Keratinocyte (primary cell): ENCODE measurements around the gene CELF2.

Experiments
- EZH2 ChIP-seq: IDR thresholded peaks from one replicate; pipeline ENCODE4 v1.6.1; 2012; ENCODE audit warnings: inconsistent platforms, mild to moderate bottlenecking, low read length, moderate library complexity
- TF ChIP-seq, protein P1 (sequence below), 3 experiments: IDR thresholded peaks in 1 of 3; conservative IDR thresholded peaks in 1 of 3; optimal IDR thresholded peaks in 1 of 3; 2 replicates in 2 of 3; 3 replicates in 1 of 3; pipeline versions ENCODE3 to v1.5.1; 2011; ENCODE audit warnings: low read length in 3 of 3, mild to moderate bottlenecking in 3 of 3, moderate library complexity in 2 of 3, control low read depth in 1 of 3, inconsistent platforms in 1 of 3; ENCODE audit not compliant: insufficient read depth in 2 of 3; ENCODE audit errors: extremely low read depth in 1 of 3

DNA sequence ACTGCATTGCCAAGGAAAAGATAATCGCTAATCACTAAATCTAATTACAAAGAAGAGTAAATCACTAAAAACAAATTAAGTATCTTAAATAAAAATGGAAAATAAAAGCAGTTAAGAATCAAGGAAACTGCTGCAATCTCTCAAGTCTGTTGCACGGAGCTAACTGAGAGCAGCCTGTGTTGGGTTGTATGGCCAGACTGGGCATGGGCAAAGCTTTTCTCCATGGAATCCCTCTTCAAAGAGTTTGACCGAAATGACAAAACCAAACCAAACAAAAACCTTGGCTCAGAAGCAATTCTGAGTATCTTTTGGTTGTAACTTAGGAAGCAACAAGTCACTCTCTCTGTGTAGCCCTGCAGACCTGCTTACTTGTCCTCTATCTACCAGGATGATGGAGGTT is 78.8 kb downstream of the CELF2 start:
- TF ChIP-seq, protein P1, sequence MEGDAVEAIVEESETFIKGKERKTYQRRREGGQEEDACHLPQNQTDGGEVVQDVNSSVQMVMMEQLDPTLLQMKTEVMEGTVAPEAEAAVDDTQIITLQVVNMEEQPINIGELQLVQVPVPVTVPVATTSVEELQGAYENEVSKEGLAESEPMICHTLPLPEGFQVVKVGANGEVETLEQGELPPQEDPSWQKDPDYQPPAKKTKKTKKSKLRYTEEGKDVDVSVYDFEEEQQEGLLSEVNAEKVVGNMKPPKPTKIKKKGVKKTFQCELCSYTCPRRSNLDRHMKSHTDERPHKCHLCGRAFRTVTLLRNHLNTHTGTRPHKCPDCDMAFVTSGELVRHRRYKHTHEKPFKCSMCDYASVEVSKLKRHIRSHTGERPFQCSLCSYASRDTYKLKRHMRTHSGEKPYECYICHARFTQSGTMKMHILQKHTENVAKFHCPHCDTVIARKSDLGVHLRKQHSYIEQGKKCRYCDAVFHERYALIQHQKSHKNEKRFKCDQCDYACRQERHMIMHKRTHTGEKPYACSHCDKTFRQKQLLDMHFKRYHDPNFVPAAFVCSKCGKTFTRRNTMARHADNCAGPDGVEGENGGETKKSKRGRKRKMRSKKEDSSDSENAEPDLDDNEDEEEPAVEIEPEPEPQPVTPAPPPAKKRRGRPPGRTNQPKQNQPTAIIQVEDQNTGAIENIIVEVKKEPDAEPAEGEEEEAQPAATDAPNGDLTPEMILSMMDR (optimal IDR thresholded peaks at IDR 0.05 in 1 of 3, IDR thresholded peaks at IDR 0.05 in 1 of 3, conservative IDR thresholded peaks at IDR 0.05 in 1 of 3; ENCODE audit: extremely low read depth in 1 of 3, insufficient read depth in 2 of 3, low read length in 3 of 3) = no peak
- no peak for TF ChIP-seq EZH2
